ENCODE results near the gene FAM114A2. TPM values are rescaled to one million over a fixed set of nuclear protein-coding genes. Genes with fewer than 3 reads are reported as not detected.

Gene FAM114A2
- total RNA-seq, 1 donor from 2014 or later = 29.7 TPM

- no peaks in the 10 kb centered on the region for H3K36me3 Mint-ChIP-seq (ENCODE audit: low read depth, unreplicated experiment)
- no peak overlapping the region for H3K4me3 Mint-ChIP-seq (ENCODE audit: unreplicated experiment)
- Histone ChIP-seq H4K20me1 (ENCODE audit: insufficient read depth, low read length) (peaks cover 52% of the 10 kb centered on the region), H3K27ac (ENCODE audit: low read depth, low read length) (no peak overlapping the region), H3K4me1 (ENCODE audit: insufficient read depth, low read length) (no peaks in the 10 kb centered on the region), H3K36me3 (ENCODE audit: insufficient read depth, low read length) (peaks cover 4% of the 10 kb centered on the region), H2AFZ (ENCODE audit: low read depth, low read length) (no peak overlapping the region), H3K4me3 (ENCODE audit: insufficient read depth, low read depth, low read length) (no peak overlapping the region), H3K9ac (ENCODE audit: low read length) (no peak overlapping the region), H3K9me3 (ENCODE audit: insufficient read depth, low read depth, low read length) (no peaks in the 10 kb centered on the region), H3K79me2 (ENCODE audit: insufficient read depth, low read length) (peaks cover 65% of the 10 kb centered on the region), H3K4me2 (ENCODE audit: low read length) (no peak overlapping the region), H3K27me3 (ENCODE audit: insufficient read depth, low read length) (no peaks in the 10 kb centered on the region)
- FAIRE-seq (no peak), DNase-seq (ENCODE audit: low read depth) (no peak)
- no peaks in the 10 kb centered on the region for H3K9me3 Mint-ChIP-seq (ENCODE audit: unreplicated experiment)
- no peaks in the 10 kb centered on the region for H3K4me1 Mint-ChIP-seq (ENCODE audit: low read depth, unreplicated experiment)
- TF ChIP-seq EZH2 (IDR thresholded peaks at IDR 0.05; ENCODE audit: insufficient read depth, low read length) = no peak
- no peak for TF ChIP-seq CTCF (IDR thresholded peaks at IDR 0.05; ENCODE audit: insufficient read depth, low read depth, low read length)
- H3K27ac Mint-ChIP-seq (ENCODE audit: unreplicated experiment) = no peak overlapping the region
- H3K27me3 Mint-ChIP-seq (ENCODE audit: low read depth, unreplicated experiment) = no peaks in the 10 kb centered on the region
Observed at GRCh38 chr5:154046486-154046885, 7.8 kb upstream of the FAM114A2 start.

GRCh38 chr5:154044581-154044980 is 5.9 kb upstream of the FAM114A2 start:
- no peak overlapping the region for H2AFZ ChIP-seq (ENCODE audit: low read depth, low read length)
- H3K27ac ChIP-seq (ENCODE audit: low read depth, low read length) = no peak overlapping the region
- Mint-ChIP-seq H3K9me3 (ENCODE audit: unreplicated experiment) (no peaks in the 10 kb centered on the region), H3K27me3 (ENCODE audit: low read depth, unreplicated experiment) (no peaks in the 10 kb centered on the region), H3K4me1 (ENCODE audit: low read depth, unreplicated experiment) (no peaks in the 10 kb centered on the region), H3K36me3 (ENCODE audit: low read depth, unreplicated experiment) (no peaks in the 10 kb centered on the region), H3K27ac (ENCODE audit: unreplicated experiment) (no peak overlapping the region), H3K4me3 (ENCODE audit: unreplicated experiment) (no peak overlapping the region)
- no peaks in the 10 kb centered on the region for H3K9me3 ChIP-seq (ENCODE audit: insufficient read depth, low read depth, low read length)
- no peak overlapping the region for H3K9ac ChIP-seq (ENCODE audit: low read length)
- H3K36me3 ChIP-seq (ENCODE audit: insufficient read depth, low read length) = peaks cover 1% of the 10 kb centered on the region
- no peak overlapping the region for H3K4me2 ChIP-seq (ENCODE audit: low read length)
- peaks cover 83% of the 10 kb centered on the region for H3K79me2 ChIP-seq (ENCODE audit: insufficient read depth, low read length)
- H3K4me3 ChIP-seq (ENCODE audit: insufficient read depth, low read depth, low read length) = no peak overlapping the region
- H4K20me1 ChIP-seq (ENCODE audit: insufficient read depth, low read length) = peaks cover 52% of the 10 kb centered on the region
- no peaks in the 10 kb centered on the region for H3K27me3 ChIP-seq (ENCODE audit: insufficient read depth, low read length)
- peaks cover 3% of the 10 kb centered on the region for H3K4me1 ChIP-seq (ENCODE audit: insufficient read depth, low read length)
- DNase-seq (ENCODE audit: low read depth) (no peak), FAIRE-seq (no peak)
- no peak for TF ChIP-seq EZH2 (IDR thresholded peaks at IDR 0.05; ENCODE audit: insufficient read depth, low read length)
- TF ChIP-seq CTCF (IDR thresholded peaks at IDR 0.05; ENCODE audit: insufficient read depth, low read depth, low read length) = no peak

DNA sequence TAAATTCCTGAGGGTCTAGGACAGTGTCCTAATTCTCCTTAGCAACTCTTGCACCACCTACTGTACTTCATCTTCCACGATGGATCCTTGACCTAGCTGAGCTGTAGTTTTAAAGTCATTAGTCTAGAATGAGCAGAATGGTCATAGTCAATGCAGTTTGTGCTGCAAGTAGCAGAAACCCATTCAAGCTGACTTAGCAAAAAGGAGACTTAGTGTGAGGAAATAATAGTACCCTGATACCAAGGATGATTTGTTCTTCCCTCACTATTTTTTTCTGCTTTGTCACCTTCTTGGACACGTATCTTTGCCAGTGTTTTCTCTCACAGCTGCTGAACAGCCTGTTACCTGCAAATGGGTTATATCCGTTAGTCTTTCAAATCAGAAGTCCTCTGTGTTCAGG is 5.4 kb upstream of the FAM114A2 start:
- Histone ChIP-seq H3K9me3 (ENCODE audit: insufficient read depth, low read depth, low read length) (no peaks in the 10 kb centered on the region), H3K4me1 (ENCODE audit: insufficient read depth, low read length) (peaks cover 7% of the 10 kb centered on the region), H3K79me2 (ENCODE audit: insufficient read depth, low read length) (peaks cover 86% of the 10 kb centered on the region), H3K36me3 (ENCODE audit: insufficient read depth, low read length) (no peaks in the 10 kb centered on the region), H3K4me2 (ENCODE audit: low read length) (no peak overlapping the region), H4K20me1 (ENCODE audit: insufficient read depth, low read length) (peaks cover 51% of the 10 kb centered on the region), H3K4me3 (ENCODE audit: insufficient read depth, low read depth, low read length) (no peak overlapping the region), H3K9ac (ENCODE audit: low read length) (no peak overlapping the region), H3K27me3 (ENCODE audit: insufficient read depth, low read length) (no peaks in the 10 kb centered on the region), H3K27ac (ENCODE audit: low read depth, low read length) (no peak overlapping the region), H2AFZ (ENCODE audit: low read depth, low read length) (no peak overlapping the region)
- DNase-seq (ENCODE audit: low read depth) (no peak), FAIRE-seq (no peak)
- Mint-ChIP-seq H3K27me3 (ENCODE audit: low read depth, unreplicated experiment) (no peaks in the 10 kb centered on the region), H3K4me1 (ENCODE audit: low read depth, unreplicated experiment) (peaks cover 2% of the 10 kb centered on the region), H3K9me3 (ENCODE audit: unreplicated experiment) (no peaks in the 10 kb centered on the region), H3K4me3 (ENCODE audit: unreplicated experiment) (no peak overlapping the region), H3K27ac (ENCODE audit: unreplicated experiment) (no peak overlapping the region), H3K36me3 (ENCODE audit: low read depth, unreplicated experiment) (no peaks in the 10 kb centered on the region)
- TF ChIP-seq EZH2 (IDR thresholded peaks at IDR 0.05; ENCODE audit: insufficient read depth, low read length) (no peak), CTCF (IDR thresholded peaks at IDR 0.05; ENCODE audit: insufficient read depth, low read depth, low read length) (no peak)
